Endodermal cell (in vitro differentiated cells): ENCODE measurements around the gene FLYWCH2. TPM values are rescaled to one million over a fixed set of nuclear protein-coding genes. Genes with fewer than 3 reads are reported as not detected.
"Not testable (repeated sequence)": the region's sequence is repeated elsewhere in the genome, so short reads cannot be mapped to it uniquely, and the experiment has no call there.

ENCODE experiments used
- DNase-seq: peaks from one replicate; pipeline ENCODE4 v3.0.0-alpha.2; 2017
- H3K27ac ChIP-seq: 2 replicates; pipeline ENCODE4 v1.5.1; 2013; ENCODE audit warnings: mild to moderate bottlenecking, low read depth, low read length, moderate library complexity
- H3K27me3 ChIP-seq: 2 replicates; pipeline ENCODE4 v1.6.1; 2013; ENCODE audit warnings: mild to moderate bottlenecking, low read length, moderate library complexity; ENCODE audit not compliant: insufficient read depth, control insufficient read depth, poor library complexity, severe bottlenecking
- H3K36me3 ChIP-seq: 2 replicates; pipeline ENCODE4 v1.7.0; 2013; ENCODE audit warnings: mild to moderate bottlenecking, low read length, moderate library complexity; ENCODE audit not compliant: control insufficient read depth, insufficient read depth
- H3K4me1 ChIP-seq: one replicate; pipeline ENCODE4 v1.7.0; 2013; ENCODE audit warnings: low read length; ENCODE audit not compliant: control insufficient read depth, insufficient read depth
- H3K4me3 ChIP-seq: 2 replicates; pipeline ENCODE4 v1.5.1; 2013; ENCODE audit warnings: mild to moderate bottlenecking, low read length, moderate library complexity
- H3K9ac ChIP-seq: 2 replicates; pipeline ENCODE4 v1.6.1; 2013; ENCODE audit warnings: mild to moderate bottlenecking, low read length, moderate library complexity; ENCODE audit not compliant: poor library complexity, severe bottlenecking; ENCODE audit errors: extremely low read depth
- H3K9me3 ChIP-seq: 2 replicates; pipeline ENCODE4 v1.6.1; 2013; ENCODE audit warnings: mild to moderate bottlenecking, low read length, moderate library complexity; ENCODE audit not compliant: control insufficient read depth
- H3K27ac Mint-ChIP-seq: 2 replicates; pipeline ENCODE4 v1.8.0; 2020; ENCODE audit warnings: mixed read lengths
- H3K27me3 Mint-ChIP-seq: 2 replicates; pipeline ENCODE4 v1.8.0; 2021; ENCODE audit warnings: mild to moderate bottlenecking, mixed read lengths; ENCODE audit not compliant: insufficient read depth
- H3K36me3 Mint-ChIP-seq: 2 replicates; pipeline ENCODE4 v1.8.0; 2020; ENCODE audit warnings: low read depth, mixed read lengths
- H3K4me1 Mint-ChIP-seq: 2 replicates; pipeline ENCODE4 v1.8.0; 2020; ENCODE audit warnings: mixed read lengths
- H3K4me3 Mint-ChIP-seq: 2 replicates; pipeline ENCODE4 v1.8.0; 2020; ENCODE audit warnings: mild to moderate bottlenecking, moderate library complexity, mixed read lengths
- H3K9me3 Mint-ChIP-seq: 2 replicates; pipeline ENCODE4 v1.8.0; 2020; ENCODE audit warnings: mild to moderate bottlenecking, mixed read lengths
- CTCF ChIP-seq: fragments of 200-600 bp; sonication (generic); conservative IDR thresholded peaks from 2 replicates; pipeline ENCODE4 v1.5.0; 2021; ENCODE audit warnings: antibody characterized with exemption, mild to moderate bottlenecking
- WGBS, 2 experiments: methylation state at CpG; one replicate each; pipeline versions ENCODE4 v1.1.5 to v1.1.7; 2013; ENCODE audit warnings: missing lambda C conversion rate in 2 of 2, mixed read lengths in 1 of 2; ENCODE audit not compliant: insufficient coverage in 1 of 2, insufficient read length in 1 of 2; 5-methylcytosine and 5-hydroxymethylcytosine counted together
- total RNA-seq, 2 donors: library from RNA; stranded (reverse); fragmentation: NEBNext Ultra II Directional in 1 of 2; extraction: Animal tissue kit (Norgen Biotek cat#: 25700) in 1 of 2; gene quantifications; 2 replicates in 1 of 2; 3 replicates in 1 of 2; pipeline ENCODE4 v1.2.1, GENCODE V29; 2021

Gene FLYWCH2
- total RNA-seq, 2 donors from 2014 or later = 30.9 to 35.5 TPM

- H3K9me3 ChIP-seq = peaks cover 9% of the 10 kb centered on the region
- 94% methylated on average over 12 to 14 of the region's 14 CpGs for WGBS, 2 experiments
- peaks cover 22% of the 10 kb centered on the region for H3K36me3 Mint-ChIP-seq
- H3K4me1 Mint-ChIP-seq = peaks cover 19% of the 10 kb centered on the region
- no peak overlapping the region for H3K9ac ChIP-seq
- no peak overlapping the region for H3K27ac Mint-ChIP-seq
- no peak overlapping the region for H3K4me3 Mint-ChIP-seq
- H3K27me3 Mint-ChIP-seq = no peaks in the 10 kb centered on the region
- H3K27me3 ChIP-seq = no peaks in the 10 kb centered on the region
- TF ChIP-seq CTCF = no peak
- no peak for DNase-seq
- H3K4me1 ChIP-seq = peaks cover 6% of the 10 kb centered on the region
- H3K4me3 ChIP-seq = no peak overlapping the region
- no peak overlapping the region for H3K27ac ChIP-seq
- peaks cover 12% of the 10 kb centered on the region for H3K9me3 Mint-ChIP-seq
- peaks cover 9% of the 10 kb centered on the region for H3K36me3 ChIP-seq
Measured at GRCh38 chr16:2929693-2930092, 46.7 kb downstream of the FLYWCH2 start.

DNA sequence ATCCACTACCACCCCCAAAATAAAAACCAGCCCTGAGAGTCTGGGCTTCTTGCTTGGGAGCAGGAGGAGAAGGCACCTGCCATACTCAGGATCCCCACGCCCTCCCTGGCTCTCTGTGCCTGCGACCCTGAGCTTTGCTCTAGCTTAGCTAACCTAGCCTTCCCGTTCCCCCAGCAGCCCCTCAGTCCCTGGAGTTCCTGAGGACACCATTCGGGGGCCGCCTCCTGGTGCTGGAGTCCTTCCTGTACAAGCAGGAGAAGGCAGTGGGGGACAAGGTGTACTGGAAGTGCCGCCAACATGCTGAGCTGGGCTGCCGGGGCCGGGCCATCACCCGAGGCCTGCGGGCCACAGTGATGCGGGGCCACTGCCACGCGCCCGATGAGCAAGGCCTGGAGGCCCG is 47.2 kb downstream of the FLYWCH2 start:
- Histone ChIP-seq H3K27me3 (no peaks in the 10 kb centered on the region), H3K4me1 (peaks cover 6% of the 10 kb centered on the region), H3K9me3 (peaks cover 9% of the 10 kb centered on the region), H3K4me3 (no peak overlapping the region), H3K9ac (no peak overlapping the region), H3K27ac (no peak overlapping the region), H3K36me3 (peaks cover 9% of the 10 kb centered on the region)
- H3K27ac Mint-ChIP-seq = no peak overlapping the region
- peaks cover 12% of the 10 kb centered on the region for H3K9me3 Mint-ChIP-seq
- 96 to 98% methylated on average over 9 to 15 of the region's 15 CpGs for WGBS, 2 experiments
- H3K4me1 Mint-ChIP-seq = peaks cover 19% of the 10 kb centered on the region
- TF ChIP-seq CTCF = no peak
- H3K36me3 Mint-ChIP-seq = peaks cover 22% of the 10 kb centered on the region
- no peaks in the 10 kb centered on the region for H3K27me3 Mint-ChIP-seq
- H3K4me3 Mint-ChIP-seq = no peak overlapping the region
- no peak for DNase-seq

- DNase-seq, H3K27ac Mint-ChIP-seq, H3K4me3 Mint-ChIP-seq, H3K27ac ChIP-seq, H3K4me1 ChIP-seq, H3K36me3 ChIP-seq, H3K27me3 Mint-ChIP-seq, H3K9me3 ChIP-seq, H3K4me3 ChIP-seq, H3K27me3 ChIP-seq, H3K9ac ChIP-seq: not testable (repeated sequence)
- H3K4me1 Mint-ChIP-seq = peaks cover 15% of the 10 kb centered on the region
- H3K36me3 Mint-ChIP-seq = peaks cover 27% of the 10 kb centered on the region
- WGBS, 2 experiments = 95 to 96% methylated on average over 9 to 13 of the region's 13 CpGs
- peaks cover 12% of the 10 kb centered on the region for H3K9me3 Mint-ChIP-seq
Measured at GRCh38 chr16:2931231-2931914, 48.4 kb downstream of the FLYWCH2 start.
